HEK293 (cell line): Measurements from ENCODE around the gene TMEM135.

Experiments used
- CTCF ChIA-PET: fragments of 350-600 bp; formaldehyde crosslinking; extraction: SDS; loops from one replicate; lab custom pipeline; 2021; ENCODE audit warnings: antibody characterized with exemption; lab: Yijun Ruan, JAX
- POLR2A ChIA-PET: fragments of 300-600 bp; formaldehyde crosslinking; extraction: SDS; loops from one replicate; lab custom pipeline; 2020; ENCODE audit warnings: antibody characterized with exemption, inconsistent platforms; lab: Yijun Ruan, JAX
- H3K27ac ChIP-seq: fragments of 200-500 bp; sonication (Bioruptor generic); 2 replicates; pipeline ENCODE4 v1.5.1; 2014; ENCODE audit warnings: low read depth, low read length, control low read depth, inconsistent platforms; ENCODE audit errors: extremely low read depth
- H3K36me3 ChIP-seq, 2 experiments: fragments of 200-500 bp in 1 of 2; sonication (Bioruptor generic) in 1 of 2; 1 replicate in 1 of 2; 2 replicates in 1 of 2; pipeline ENCODE4 v1.5.1; 2014 to 2017; ENCODE audit warnings: inconsistent platforms in 2 of 2, low read length in 2 of 2; ENCODE audit not compliant: control insufficient read depth in 2 of 2, insufficient read depth in 1 of 2
- H3K4me1 ChIP-seq: fragments of 200-500 bp; sonication (Bioruptor generic); 2 replicates; pipeline ENCODE4 v1.5.1; 2014; ENCODE audit warnings: mild to moderate bottlenecking, low read length, inconsistent platforms; ENCODE audit not compliant: control insufficient read depth, insufficient read depth
- H3K4me3 ChIP-seq: 2 replicates; pipeline ENCODE4 v1.5.1; 2011; ENCODE audit warnings: low read depth, mild to moderate bottlenecking, control low read depth, low read length, moderate library complexity
- H3K9me3 ChIP-seq: fragments of 200-500 bp; sonication (Bioruptor generic); 2 replicates; pipeline ENCODE4 v1.5.1; 2014; ENCODE audit warnings: low read depth, low read length, inconsistent platforms; ENCODE audit not compliant: control insufficient read depth, insufficient read depth
- FEZF1 ChIP-seq: fragments of 450-650 bp; formaldehyde crosslinking; IDR thresholded peaks from 2 replicates; pipeline ENCODE4 v1.5.1; 2016; ENCODE audit warnings: missing biosample characterization, missing genetic modification characterization
- HOXC10 ChIP-seq: sonication (generic); formaldehyde crosslinking; IDR thresholded peaks from 2 replicates; pipeline ENCODE4 v1.8.1; 2023; ENCODE audit warnings: mild to moderate bottlenecking, missing genetic modification reagents
- REPIN1 ChIP-seq: fragments of 450-650 bp; formaldehyde crosslinking; IDR thresholded peaks from 2 replicates; pipeline ENCODE4 v1.5.1; 2017; ENCODE audit warnings: missing biosample characterization, missing genetic modification characterization, low read depth
- SALL2 ChIP-seq: fragments of 450-650 bp; formaldehyde crosslinking; IDR thresholded peaks from 2 replicates; pipeline ENCODE4 v1.5.0; 2017; ENCODE audit warnings: missing biosample characterization, mild to moderate bottlenecking, missing genetic modification characterization, borderline replicate concordance
- SCRT1 ChIP-seq: fragments of 450-650 bp; formaldehyde crosslinking; IDR thresholded peaks from 2 replicates; pipeline ENCODE4 v1.5.1; 2016; ENCODE audit warnings: missing biosample characterization, missing genetic modification characterization, borderline replicate concordance
- SP2 ChIP-seq: fragments of 450-650 bp; formaldehyde crosslinking; IDR thresholded peaks from 2 replicates; pipeline ENCODE4 v1.5.1; 2016; ENCODE audit warnings: missing biosample characterization, missing genetic modification characterization
- TRIM28 ChIP-seq: IDR thresholded peaks from 2 replicates; pipeline ENCODE4 v1.6.1; 2011; ENCODE audit warnings: low read length, control low read depth, borderline replicate concordance
- ZBTB20 ChIP-seq: fragments of 450-650 bp; formaldehyde crosslinking; IDR thresholded peaks from 2 replicates; pipeline ENCODE4 v1.5.1; 2016; ENCODE audit warnings: missing biosample characterization, missing genetic modification characterization
- ZNF174 ChIP-seq: fragments of 450-650 bp; formaldehyde crosslinking; IDR thresholded peaks from 2 replicates; pipeline ENCODE4 v1.5.0; 2017; ENCODE audit warnings: missing biosample characterization, mild to moderate bottlenecking, missing genetic modification characterization
- ZNF2 ChIP-seq: fragments of 450-650 bp; formaldehyde crosslinking; IDR thresholded peaks from 2 replicates; pipeline ENCODE4 v1.5.1; 2016; ENCODE audit warnings: missing biosample characterization, missing genetic modification characterization
- ZNF341 ChIP-seq: fragments of 450-650 bp; formaldehyde crosslinking; IDR thresholded peaks from 2 replicates; pipeline ENCODE4; 2016; ENCODE audit warnings: low read depth, missing biosample characterization, missing genetic modification characterization
- ZNF354C ChIP-seq: fragments of 450-650 bp; formaldehyde crosslinking; IDR thresholded peaks from 2 replicates; pipeline ENCODE4 v1.5.1; 2016; ENCODE audit warnings: missing biosample characterization, missing genetic modification characterization, low read depth, borderline replicate concordance
- ZNF555 ChIP-seq: fragments of 450-650 bp; formaldehyde crosslinking; conservative IDR thresholded peaks from 2 replicates; pipeline ENCODE4 v1.5.1; 2017; ENCODE audit warnings: missing biosample characterization, mild to moderate bottlenecking, missing genetic modification characterization, inconsistent platforms
- ZNF571 ChIP-seq: fragments of 450-650 bp; formaldehyde crosslinking; IDR thresholded peaks from 2 replicates; pipeline ENCODE4 v1.5.0; 2017; ENCODE audit warnings: missing biosample characterization, missing genetic modification characterization
- TF ChIP-seq, protein P1 (sequence below): fragments of 450-650 bp; formaldehyde crosslinking; IDR thresholded peaks from 2 replicates; pipeline ENCODE4 v1.5.1; 2016; ENCODE audit warnings: missing biosample characterization, missing genetic modification characterization
- TF ChIP-seq, protein P2 (sequence below): fragments of 450-650 bp; formaldehyde crosslinking; IDR thresholded peaks from 2 replicates; pipeline ENCODE4 v1.5.1; 2016; ENCODE audit warnings: missing biosample characterization, missing genetic modification characterization
- TF ChIP-seq, protein P3 (sequence below): fragments of 450-650 bp; formaldehyde crosslinking; IDR thresholded peaks from 2 replicates; pipeline ENCODE4 v1.5.1; 2017; ENCODE audit warnings: missing biosample characterization, mild to moderate bottlenecking, missing genetic modification characterization, moderate library complexity
- TF ChIP-seq, protein P4 (sequence below): fragments of 450-650 bp; formaldehyde crosslinking; IDR thresholded peaks from 2 replicates; pipeline ENCODE4 v1.5.1; 2016; ENCODE audit warnings: missing biosample characterization, missing genetic modification characterization

TMEM135 gene

DNA sequence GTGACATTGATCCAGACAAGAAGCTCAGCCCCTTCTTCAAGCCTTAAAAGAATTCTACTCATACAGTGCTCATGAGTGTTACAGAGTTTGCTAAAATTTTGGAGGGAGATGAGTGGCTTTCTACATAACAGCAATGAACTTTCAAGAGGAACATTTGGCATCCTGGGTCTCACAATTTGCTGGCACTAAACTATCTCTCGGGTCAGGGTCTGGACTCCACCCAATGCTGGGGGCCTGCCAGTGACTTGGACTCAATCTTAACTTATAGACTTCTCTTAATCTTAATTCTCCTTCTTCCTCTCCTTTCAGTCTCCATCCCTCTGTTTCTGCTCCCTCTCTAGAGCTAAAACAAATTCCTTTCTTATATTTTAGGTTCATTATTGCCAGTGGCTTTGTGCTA is 317.9 kb downstream of the TMEM135 start:
- Histone ChIP-seq H3K4me1 (no peaks in the 10 kb centered on the region), H3K27ac (no peak overlapping the region), H3K4me3 (no peak overlapping the region), H3K9me3 (no peaks in the 10 kb centered on the region), H3K36me3 (no peaks in the 10 kb centered on the region)
- POLR2A ChIA-PET: no interaction called here
- CTCF ChIA-PET: interaction anchor here (1.5 to 6.1 kb wide), 2 partner anchors 64 to 662 kb away, joined by 3 to 82 read pairs; no protein-coding TSS in a partner anchor
- no peak for TF ChIP-seq FEZF1
- TF ChIP-seq SCRT1 (tag by site-specific recombination): no peak
- TF ChIP-seq SALL2 (tag by site-specific recombination): no peak

DNA sequence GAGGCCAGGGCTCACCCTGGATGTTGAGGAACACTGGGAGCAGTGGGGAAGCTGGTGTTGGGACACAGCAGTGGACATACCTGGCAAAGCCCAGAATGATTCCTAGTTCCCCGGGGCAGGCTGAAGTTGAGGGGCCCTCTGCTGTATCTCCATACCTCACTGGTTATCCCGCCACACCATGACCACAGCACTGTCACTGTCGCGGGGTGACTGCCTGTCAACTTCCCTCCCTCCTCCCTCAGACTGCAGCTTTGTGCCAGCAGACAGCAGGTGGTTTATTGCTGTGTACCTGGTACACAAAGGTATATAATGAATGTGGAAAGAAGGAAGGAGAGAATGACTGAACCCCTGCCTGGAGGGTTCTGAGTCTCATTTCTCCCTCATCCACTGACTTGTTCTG is 318.7 kb downstream of the TMEM135 start:
- H3K9me3 ChIP-seq: no peaks in the 10 kb centered on the region
- CTCF ChIA-PET: interaction anchor here (1.5 to 6.1 kb wide), 2 partner anchors 64 to 661 kb away, joined by 3 to 82 read pairs; no protein-coding TSS in a partner anchor
- no peaks in the 10 kb centered on the region for H3K36me3 ChIP-seq
- POLR2A ChIA-PET: no interaction called here
- no peak overlapping the region for H3K4me3 ChIP-seq
- TF ChIP-seq, protein P1, sequence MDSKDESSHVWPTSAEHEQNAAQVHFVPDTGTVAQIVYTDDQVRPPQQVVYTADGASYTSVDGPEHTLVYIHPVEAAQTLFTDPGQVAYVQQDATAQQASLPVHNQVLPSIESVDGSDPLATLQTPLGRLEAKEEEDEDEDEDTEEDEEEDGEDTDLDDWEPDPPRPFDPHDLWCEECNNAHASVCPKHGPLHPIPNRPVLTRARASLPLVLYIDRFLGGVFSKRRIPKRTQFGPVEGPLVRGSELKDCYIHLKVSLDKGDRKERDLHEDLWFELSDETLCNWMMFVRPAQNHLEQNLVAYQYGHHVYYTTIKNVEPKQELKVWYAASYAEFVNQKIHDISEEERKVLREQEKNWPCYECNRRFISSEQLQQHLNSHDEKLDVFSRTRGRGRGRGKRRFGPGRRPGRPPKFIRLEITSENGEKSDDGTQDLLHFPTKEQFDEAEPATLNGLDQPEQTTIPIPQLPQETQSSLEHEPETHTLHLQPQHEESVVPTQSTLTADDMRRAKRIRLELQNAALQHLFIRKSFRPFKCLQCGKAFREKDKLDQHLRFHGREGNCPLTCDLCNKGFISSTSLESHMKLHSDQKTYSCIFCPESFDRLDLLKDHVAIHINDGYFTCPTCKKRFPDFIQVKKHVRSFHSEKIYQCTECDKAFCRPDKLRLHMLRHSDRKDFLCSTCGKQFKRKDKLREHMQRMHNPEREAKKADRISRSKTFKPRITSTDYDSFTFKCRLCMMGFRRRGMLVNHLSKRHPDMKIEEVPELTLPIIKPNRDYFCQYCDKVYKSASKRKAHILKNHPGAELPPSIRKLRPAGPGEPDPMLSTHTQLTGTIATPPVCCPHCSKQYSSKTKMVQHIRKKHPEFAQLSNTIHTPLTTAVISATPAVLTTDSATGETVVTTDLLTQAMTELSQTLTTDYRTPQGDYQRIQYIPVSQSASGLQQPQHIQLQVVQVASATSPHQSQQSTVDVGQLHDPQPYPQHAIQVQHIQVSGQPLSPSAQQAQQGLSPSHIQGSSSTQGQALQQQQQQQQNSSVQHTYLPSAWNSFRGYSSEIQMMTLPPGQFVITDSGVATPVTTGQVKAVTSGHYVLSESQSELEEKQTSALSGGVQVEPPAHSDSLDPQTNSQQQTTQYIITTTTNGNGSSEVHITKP (tag by site-specific recombination): no peak
- TF ChIP-seq HOXC10 (CRISPR knock-in tag) (no peak), ZNF571 (tag by site-specific recombination) (no peak), ZNF341 (no peak), ZNF174 (tag by site-specific recombination) (no peak), REPIN1 (tag by site-specific recombination) (no peak), ZNF354C (tag by site-specific recombination) (no peak), ZNF2 (tag by site-specific recombination) (no peak), TRIM28 (no peak), ZNF555 (no peak), ZBTB20 (tag by site-specific recombination) (no peak), SP2 (no peak)
- TF ChIP-seq, protein P2, sequence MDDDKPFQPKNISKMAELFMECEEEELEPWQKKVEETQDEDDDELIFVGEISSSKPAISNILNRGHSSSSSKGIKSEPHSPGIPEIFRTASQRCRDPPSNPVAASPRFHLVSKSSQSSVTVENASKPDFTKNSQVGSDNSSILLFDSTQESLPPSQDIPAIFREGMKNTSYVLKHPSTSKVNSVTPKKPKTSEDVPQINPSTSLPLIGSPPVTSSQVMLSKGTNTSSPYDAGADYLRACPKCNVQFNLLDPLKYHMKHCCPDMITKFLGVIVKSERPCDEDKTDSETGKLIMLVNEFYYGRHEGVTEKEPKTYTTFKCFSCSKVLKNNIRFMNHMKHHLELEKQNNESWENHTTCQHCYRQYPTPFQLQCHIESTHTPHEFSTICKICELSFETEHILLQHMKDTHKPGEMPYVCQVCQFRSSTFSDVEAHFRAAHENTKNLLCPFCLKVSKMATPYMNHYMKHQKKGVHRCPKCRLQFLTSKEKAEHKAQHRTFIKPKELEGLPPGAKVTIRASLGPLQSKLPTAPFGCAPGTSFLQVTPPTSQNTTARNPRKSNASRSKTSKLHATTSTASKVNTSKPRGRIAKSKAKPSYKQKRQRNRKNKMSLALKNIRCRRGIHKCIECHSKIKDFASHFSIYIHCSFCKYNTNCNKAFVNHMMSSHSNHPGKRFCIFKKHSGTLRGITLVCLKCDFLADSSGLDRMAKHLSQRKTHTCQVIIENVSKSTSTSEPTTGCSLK: no peak
- TF ChIP-seq, protein P3, sequence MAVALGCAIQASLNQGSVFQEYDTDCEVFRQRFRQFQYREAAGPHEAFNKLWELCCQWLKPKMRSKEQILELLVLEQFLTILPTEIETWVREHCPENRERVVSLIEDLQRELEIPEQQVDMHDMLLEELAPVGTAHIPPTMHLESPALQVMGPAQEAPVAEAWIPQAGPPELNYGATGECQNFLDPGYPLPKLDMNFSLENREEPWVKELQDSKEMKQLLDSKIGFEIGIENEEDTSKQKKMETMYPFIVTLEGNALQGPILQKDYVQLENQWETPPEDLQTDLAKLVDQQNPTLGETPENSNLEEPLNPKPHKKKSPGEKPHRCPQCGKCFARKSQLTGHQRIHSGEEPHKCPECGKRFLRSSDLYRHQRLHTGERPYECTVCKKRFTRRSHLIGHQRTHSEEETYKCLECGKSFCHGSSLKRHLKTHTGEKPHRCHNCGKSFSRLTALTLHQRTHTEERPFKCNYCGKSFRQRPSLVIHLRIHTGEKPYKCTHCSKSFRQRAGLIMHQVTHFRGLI (tag by site-specific recombination): no peak
- TF ChIP-seq, protein P4, sequence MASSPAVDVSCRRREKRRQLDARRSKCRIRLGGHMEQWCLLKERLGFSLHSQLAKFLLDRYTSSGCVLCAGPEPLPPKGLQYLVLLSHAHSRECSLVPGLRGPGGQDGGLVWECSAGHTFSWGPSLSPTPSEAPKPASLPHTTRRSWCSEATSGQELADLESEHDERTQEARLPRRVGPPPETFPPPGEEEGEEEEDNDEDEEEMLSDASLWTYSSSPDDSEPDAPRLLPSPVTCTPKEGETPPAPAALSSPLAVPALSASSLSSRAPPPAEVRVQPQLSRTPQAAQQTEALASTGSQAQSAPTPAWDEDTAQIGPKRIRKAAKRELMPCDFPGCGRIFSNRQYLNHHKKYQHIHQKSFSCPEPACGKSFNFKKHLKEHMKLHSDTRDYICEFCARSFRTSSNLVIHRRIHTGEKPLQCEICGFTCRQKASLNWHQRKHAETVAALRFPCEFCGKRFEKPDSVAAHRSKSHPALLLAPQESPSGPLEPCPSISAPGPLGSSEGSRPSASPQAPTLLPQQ (tag by site-specific recombination): no peak
- TF ChIP-seq, all 188 proteins: peak for 0
- Histone ChIP-seq H3K27ac (no peak overlapping the region), H3K4me1 (no peaks in the 10 kb centered on the region)
